HCT116 (cell line): ENCODE results near the gene BAIAP2. TPM values are rescaled to one million over a fixed set of nuclear protein-coding genes. Genes with fewer than 3 reads are reported as not detected.

Experiments
- ATAC-seq: fragments of 200-7000 bp; cut with Tn5 transposase; 2 replicates; pipeline ENCODE4 v1.9.1; 2020; ENCODE audit warnings: mild to moderate bottlenecking, moderate library complexity
- BruUV-seq: library from RNA; stranded (reverse); fragments of 400-500 nt; replicated peaks from 2 replicates; lab custom pipeline; 2021; lab: Mats Ljungman, UMichigan
- CTCF ChIA-PET: fragments of 300-600 bp; sonication (Branson Sonifier 250); formaldehyde crosslinking; loops from one replicate; lab custom pipeline; 2021; ENCODE audit warnings: antibody characterized with exemption; lab: Charles Lee
- POLR2A ChIA-PET: fragments of 300-600, 350-600 bp; sonication (Branson Sonifier 250); formaldehyde crosslinking; loops from one replicate; lab custom pipeline; 2021; ENCODE audit warnings: antibody characterized with exemption; lab: Charles Lee
- RAD21 ChIA-PET, 2 experiments: fragments of 300-600 bp; sonication (Branson Sonifier 250); formaldehyde crosslinking; loops; one replicate each; lab custom pipeline; 2023; ENCODE audit warnings: low total read pairs in 2 of 2; ENCODE audit not compliant: uncharacterized antibody in 2 of 2, unreplicated experiment in 2 of 2, low non-redundant PET in 1 of 2; lab: Charles Lee
- DNase-seq: peaks from one replicate; pipeline ENCODE4 v3.0.0-alpha.2; 2010; ENCODE audit warnings: low read depth, low spot score
- H2AFZ ChIP-seq: fragments of 200-600 bp; shearing (Covaris generic), sonication (generic); 2 replicates; pipeline ENCODE4 v1.6.1; 2017; ENCODE audit warnings: low read depth, mixed run types, mixed read lengths, antibody characterized with exemption, low read length; ENCODE audit not compliant: poor library complexity, severe bottlenecking
- H3K27ac ChIP-seq: 2 replicates; pipeline ENCODE4 v1.5.1; 2012; ENCODE audit warnings: low read depth, low read length
- H3K27me3 ChIP-seq: fragments of 200-600 bp; sonication (generic); 2 replicates; pipeline ENCODE4 v1.6.1; 2016; ENCODE audit warnings: mixed run types, low read length, mixed read lengths; ENCODE audit not compliant: insufficient read depth
- H3K36me3 ChIP-seq, 2 experiments: fragments of 200-500 bp in 1 of 2; fragments of 200-600 bp in 1 of 2; sonication (Bioruptor generic) in 1 of 2; sonication (generic) in 1 of 2; 2 replicates each; pipeline versions ENCODE4 v1.5.1 to v1.6.1; 2014 to 2016; ENCODE audit warnings: low read length in 2 of 2, inconsistent platforms in 1 of 2, mixed read lengths in 1 of 2, mixed run types in 1 of 2; ENCODE audit not compliant: insufficient read depth in 2 of 2, control insufficient read depth in 1 of 2
- H3K4me1 ChIP-seq, 2 experiments: fragments of 200-600 bp in 1 of 2; sonication (generic) in 1 of 2; 2 replicates each; pipeline versions ENCODE4 v1.5.1 to v1.6.1; 2012 to 2017; ENCODE audit warnings: low read length in 2 of 2, inconsistent platforms in 1 of 2, mild to moderate bottlenecking in 1 of 2, mixed read lengths in 1 of 2, mixed run types in 1 of 2, moderate library complexity in 1 of 2; ENCODE audit not compliant: insufficient read depth in 2 of 2, control insufficient read depth in 1 of 2
- H3K4me2 ChIP-seq: fragments of 200-600 bp; sonication (generic); 2 replicates; pipeline ENCODE4 v1.6.1; 2017; ENCODE audit warnings: mixed run types, low read length, mixed read lengths
- H3K4me3 ChIP-seq, 2 experiments: fragments of 200-600 bp in 1 of 2; sonication (generic) in 1 of 2; replicated peaks in 1 of 2; 2 replicates each; pipeline ENCODE4 v1.5.1; 2011 to 2016; ENCODE audit warnings: low read length in 2 of 2, control low read depth in 1 of 2, low read depth in 1 of 2, mild to moderate bottlenecking in 1 of 2, mixed read lengths in 1 of 2, mixed run types in 1 of 2
- H3K79me2 ChIP-seq: fragments of 200-600 bp; sonication (generic); 2 replicates; pipeline ENCODE4 v1.6.1; 2017; ENCODE audit warnings: mild to moderate bottlenecking, mixed run types, low read length, moderate library complexity, mixed read lengths; ENCODE audit not compliant: insufficient read depth
- H3K9ac ChIP-seq: fragments of 200-600 bp; sonication (generic); 2 replicates; pipeline ENCODE4 v1.6.1; 2016; ENCODE audit warnings: low read length, mixed read lengths
- H3K9me2 ChIP-seq: fragments of 200-600 bp; sonication (generic), shearing (Covaris generic); 2 replicates; pipeline ENCODE4 v1.6.1; 2017; ENCODE audit warnings: mixed run types, mild to moderate bottlenecking, moderate library complexity; ENCODE audit not compliant: insufficient read depth
- H3K9me3 ChIP-seq, 2 experiments: fragments of 200-500 bp in 1 of 2; fragments of 200-600 bp in 1 of 2; sonication (Bioruptor generic) in 1 of 2; sonication (generic) in 1 of 2; 2 replicates each; pipeline ENCODE4 v1.6.1; 2014 to 2017; ENCODE audit warnings: low read length in 2 of 2, mixed read lengths in 2 of 2, inconsistent platforms in 1 of 2, low read depth in 1 of 2, mild to moderate bottlenecking in 1 of 2, mixed run types in 1 of 2, moderate library complexity in 1 of 2; ENCODE audit not compliant: control insufficient read depth in 1 of 2, insufficient read depth in 1 of 2
- H4K20me1 ChIP-seq: fragments of 200-600 bp; sonication (generic), shearing (Covaris generic); 2 replicates; pipeline ENCODE4 v1.6.1; 2017; ENCODE audit warnings: mixed run types, mild to moderate bottlenecking, moderate library complexity; ENCODE audit not compliant: insufficient read depth
- CBX3 ChIP-seq: IDR thresholded peaks from 2 replicates; pipeline ENCODE4 v1.6.1; 2012; ENCODE audit warnings: low read depth
- CEBPB ChIP-seq: IDR thresholded peaks from 2 replicates; pipeline ENCODE4 v1.6.1; 2012; ENCODE audit warnings: low read depth
- EGR1 ChIP-seq: IDR thresholded peaks from 2 replicates; pipeline ENCODE4 v1.6.1; 2012; ENCODE audit warnings: low read depth
- EZH2phosphoT487 ChIP-seq: fragments of 200-600 bp; IDR thresholded peaks from 2 replicates; pipeline ENCODE4 v1.6.1; 2018; ENCODE audit warnings: antibody characterized with exemption, borderline replicate concordance
- FOSL1 ChIP-seq: IDR thresholded peaks from 2 replicates; pipeline ENCODE4 v1.6.1; 2012; ENCODE audit warnings: low read depth
- JUND ChIP-seq: IDR thresholded peaks from 2 replicates; pipeline ENCODE4 v1.6.1; 2012
- POLR2A ChIP-seq: IDR thresholded peaks from 2 replicates; pipeline ENCODE4 v1.7.0; 2011; ENCODE audit warnings: borderline replicate concordance; ENCODE audit not compliant: insufficient read depth, insufficient read length; ENCODE audit errors: extremely low read depth
- POLR2AphosphoS5 ChIP-seq: IDR thresholded peaks from 2 replicates; pipeline ENCODE4 v1.6.1; 2011; ENCODE audit warnings: mild to moderate bottlenecking, low read depth, low read length, moderate library complexity
- RAD21 ChIP-seq: IDR thresholded peaks from 2 replicates; pipeline ENCODE4 v1.6.1; 2012; ENCODE audit warnings: low read depth, mild to moderate bottlenecking
- REST ChIP-seq: IDR thresholded peaks from 2 replicates; pipeline ENCODE4 v1.6.1; 2012; ENCODE audit warnings: low read depth
- SIN3A ChIP-seq: IDR thresholded peaks from 2 replicates; pipeline ENCODE4 v1.6.1; 2012; ENCODE audit warnings: low read depth
- SP1 ChIP-seq: IDR thresholded peaks from 2 replicates; pipeline ENCODE4 v1.6.1; 2012; ENCODE audit warnings: low read depth
- TCF7L2 ChIP-seq: IDR thresholded peaks from 2 replicates; pipeline ENCODE4 v1.7.0; 2011; ENCODE audit warnings: borderline replicate concordance, inconsistent platforms; ENCODE audit not compliant: insufficient read depth, insufficient read length; ENCODE audit errors: extremely low read depth
- ZFX ChIP-seq: fragments of 450-650 bp; IDR thresholded peaks from 2 replicates; pipeline ENCODE4 v1.6.1; 2017
- ZNF274 ChIP-seq: fragments of 200-500 bp; sonication (Bioruptor generic); IDR thresholded peaks from 2 replicates; pipeline ENCODE4 v1.6.1; 2014; ENCODE audit warnings: mild to moderate bottlenecking, low read depth, low read length, inconsistent platforms
- intact Hi-C: fragments of 100-400 bp; cut with micrococcal nuclease; formaldehyde crosslinking; loops from 2 replicates; pipeline ENCODE4 v1.10.0; 2022
- total RNA-seq: library from RNA; stranded (reverse); gene quantifications from one replicate; pipeline ENCODE4 v1.2.1, GENCODE V29; 2021; ENCODE audit not compliant: unreplicated experiment
- TF ChIP-seq, protein P1 (sequence below), 3 experiments: fragments of 200-600 bp in 1 of 3; sonication (generic) in 1 of 3; IDR thresholded peaks in 2 of 3; conservative IDR thresholded peaks in 1 of 3; 2 replicates each; pipeline ENCODE4 v1.5.1; 2012 to 2017; ENCODE audit warnings: low read depth in 2 of 3, low read length in 2 of 3, antibody characterized with exemption in 1 of 3, borderline replicate concordance in 1 of 3, control low read depth in 1 of 3, mild to moderate bottlenecking in 1 of 3, mixed read lengths in 1 of 3, mixed run types in 1 of 3, moderate library complexity in 1 of 3; ENCODE audit not compliant: insufficient read depth in 1 of 3
- TF ChIP-seq, protein P2 (sequence below): IDR thresholded peaks from 2 replicates; pipeline ENCODE4 v1.6.1; 2012
- TF ChIP-seq, protein P3 (sequence below): IDR thresholded peaks from 2 replicates; pipeline ENCODE4 v1.6.1; 2011; ENCODE audit warnings: mild to moderate bottlenecking, low read length, moderate library complexity; ENCODE audit not compliant: insufficient replicate concordance; ENCODE audit errors: extremely low read depth

The BAIAP2 gene
- total RNA-seq, 1 experiment from 2014 or later, result 105 TPM

GRCh38 chr17:81044764-81045589, 10.0 kb downstream of the BAIAP2 start:
- CTCF ChIA-PET, result interaction anchor here (1.0 to 1.9 kb wide), 2 partner anchors 21 to 56 kb away, joined by 3 to 5 read pairs; no protein-coding TSS in a partner anchor
- no peaks in the 10 kb centered on the region for H3K9me2 ChIP-seq
- peak overlapping the region; percentile 94 for H3K27ac ChIP-seq
- BruUV-seq, result no TSS peak
- H3K4me1 ChIP-seq, result peaks cover 90 to 100% of the 10 kb centered on the region in 2 experiments
- peaks cover 14% of the 10 kb centered on the region; the same call in 1 of the 2 replicates for H4K20me1 ChIP-seq
- POLR2A ChIA-PET, result interaction anchor here (1.6 to 1.9 kb wide), 2 partner anchors 10 to 50 kb away, joined by 9 to 10 read pairs; partner anchors contain the start of gene BAIAP2
- peak overlapping the region in 1 of 2 experiments; percentile 53; a peak in 1 of 4 replicates for H3K4me3 ChIP-seq
- no peak for DNase-seq
- ATAC-seq, result no peak
- peaks cover 0 to 21% of the 10 kb centered on the region in 2 experiments; a peak in 1 of 4 replicates for H3K36me3 ChIP-seq
- H3K9me3 ChIP-seq, result no peaks in the 10 kb centered on the region
- H3K4me2 ChIP-seq, result peak overlapping the region; percentile 72
- RAD21 ChIA-PET, result no interaction called here
- intact Hi-C loops, result no loop called here
- peak overlapping the region; percentile 71 for H3K9ac ChIP-seq
- no peak for TF ChIP-seq SIN3A
- no peak for TF ChIP-seq POLR2A
- TF ChIP-seq, protein P1, sequence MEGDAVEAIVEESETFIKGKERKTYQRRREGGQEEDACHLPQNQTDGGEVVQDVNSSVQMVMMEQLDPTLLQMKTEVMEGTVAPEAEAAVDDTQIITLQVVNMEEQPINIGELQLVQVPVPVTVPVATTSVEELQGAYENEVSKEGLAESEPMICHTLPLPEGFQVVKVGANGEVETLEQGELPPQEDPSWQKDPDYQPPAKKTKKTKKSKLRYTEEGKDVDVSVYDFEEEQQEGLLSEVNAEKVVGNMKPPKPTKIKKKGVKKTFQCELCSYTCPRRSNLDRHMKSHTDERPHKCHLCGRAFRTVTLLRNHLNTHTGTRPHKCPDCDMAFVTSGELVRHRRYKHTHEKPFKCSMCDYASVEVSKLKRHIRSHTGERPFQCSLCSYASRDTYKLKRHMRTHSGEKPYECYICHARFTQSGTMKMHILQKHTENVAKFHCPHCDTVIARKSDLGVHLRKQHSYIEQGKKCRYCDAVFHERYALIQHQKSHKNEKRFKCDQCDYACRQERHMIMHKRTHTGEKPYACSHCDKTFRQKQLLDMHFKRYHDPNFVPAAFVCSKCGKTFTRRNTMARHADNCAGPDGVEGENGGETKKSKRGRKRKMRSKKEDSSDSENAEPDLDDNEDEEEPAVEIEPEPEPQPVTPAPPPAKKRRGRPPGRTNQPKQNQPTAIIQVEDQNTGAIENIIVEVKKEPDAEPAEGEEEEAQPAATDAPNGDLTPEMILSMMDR (IDR thresholded peaks at IDR 0.05 in 2 of 3, conservative IDR thresholded peaks at IDR 0.05 in 1 of 3; ENCODE audit: borderline replicate concordance in 1 of 3, insufficient read depth in 1 of 3, low read depth in 2 of 3, low read length in 2 of 3), result no peak
- TF ChIP-seq, protein P2, sequence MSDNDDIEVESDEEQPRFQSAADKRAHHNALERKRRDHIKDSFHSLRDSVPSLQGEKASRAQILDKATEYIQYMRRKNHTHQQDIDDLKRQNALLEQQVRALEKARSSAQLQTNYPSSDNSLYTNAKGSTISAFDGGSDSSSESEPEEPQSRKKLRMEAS, result no peak
- no peak for TF ChIP-seq FOSL1
- TF ChIP-seq POLR2AphosphoS5, result no peak
- TF ChIP-seq CEBPB, result no peak
- no peak for TF ChIP-seq ZFX
- TF ChIP-seq, protein P3, sequence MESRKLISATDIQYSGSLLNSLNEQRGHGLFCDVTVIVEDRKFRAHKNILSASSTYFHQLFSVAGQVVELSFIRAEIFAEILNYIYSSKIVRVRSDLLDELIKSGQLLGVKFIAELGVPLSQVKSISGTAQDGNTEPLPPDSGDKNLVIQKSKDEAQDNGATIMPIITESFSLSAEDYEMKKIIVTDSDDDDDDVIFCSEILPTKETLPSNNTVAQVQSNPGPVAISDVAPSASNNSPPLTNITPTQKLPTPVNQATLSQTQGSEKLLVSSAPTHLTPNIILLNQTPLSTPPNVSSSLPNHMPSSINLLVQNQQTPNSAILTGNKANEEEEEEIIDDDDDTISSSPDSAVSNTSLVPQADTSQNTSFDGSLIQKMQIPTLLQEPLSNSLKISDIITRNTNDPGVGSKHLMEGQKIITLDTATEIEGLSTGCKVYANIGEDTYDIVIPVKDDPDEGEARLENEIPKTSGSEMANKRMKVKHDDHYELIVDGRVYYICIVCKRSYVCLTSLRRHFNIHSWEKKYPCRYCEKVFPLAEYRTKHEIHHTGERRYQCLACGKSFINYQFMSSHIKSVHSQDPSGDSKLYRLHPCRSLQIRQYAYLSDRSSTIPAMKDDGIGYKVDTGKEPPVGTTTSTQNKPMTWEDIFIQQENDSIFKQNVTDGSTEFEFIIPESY, result no peak
- TF ChIP-seq RAD21, result no peak
- no peak for TF ChIP-seq CBX3
- no peak for TF ChIP-seq REST
- TF ChIP-seq SP1, result no peak
- TF ChIP-seq TCF7L2, result no peak
- no peak for TF ChIP-seq EZH2phosphoT487
- no peak for TF ChIP-seq EGR1
- no peak for TF ChIP-seq JUND
- no peak for TF ChIP-seq ZNF274
- TF ChIP-seq, all 23 proteins: peak for 0
- Histone ChIP-seq H3K27me3 (no peaks in the 10 kb centered on the region), H3K79me2 (peaks cover 100% of the 10 kb centered on the region), H2AFZ (no peak overlapping the region)
